IMR-90 (cell line): Measurements from ENCODE around the gene ADGRB3. TPM values are rescaled to one million over a fixed set of nuclear protein-coding genes. Genes with fewer than 3 reads are reported as not detected.

ENCODE experiments used
- ATAC-seq: fragments of 200-7000 bp; cut with Tn5 transposase; 2 replicates; pipeline ENCODE4 v1.9.1; 2020; ENCODE audit warnings: low read depth, mild to moderate bottlenecking, moderate library complexity
- BruUV-seq: library from RNA; stranded (reverse); fragments of 400-500 nt; replicated peaks from 2 replicates; lab custom pipeline; 2021; lab: Mats Ljungman, UMichigan
- CTCF ChIA-PET: fragments of 300-600 bp; formaldehyde crosslinking; extraction: SDS; loops from one replicate; lab custom pipeline; 2021; ENCODE audit warnings: antibody characterized with exemption; lab: Yijun Ruan, JAX
- POLR2A ChIA-PET: fragments of 300-600 bp; sonication (Branson Sonifier 250); formaldehyde crosslinking; loops from one replicate; lab custom pipeline; 2022; ENCODE audit warnings: antibody characterized with exemption; ENCODE audit not compliant: unreplicated experiment; lab: Charles Lee
- DNase-seq: peaks from one replicate; pipeline ENCODE4 v3.0.0; 2013
- H2AFZ ChIP-seq: replicated peaks from 2 replicates; pipeline ENCODE3; 2013; ENCODE audit warnings: low read length, mild to moderate bottlenecking; ENCODE audit not compliant: poor library complexity
- H2AK5ac ChIP-seq: 2 replicates; pipeline ENCODE4 v1.6.1; 2013; ENCODE audit warnings: low read depth, low read length, inconsistent platforms
- H2AK9ac ChIP-seq: replicated peaks from 2 replicates; pipeline ENCODE3; 2013; ENCODE audit warnings: mild to moderate bottlenecking, low read depth, low read length, moderate library complexity; ENCODE audit not compliant: poor library complexity
- H2BK120ac ChIP-seq: 2 replicates; pipeline ENCODE4 v1.6.1; 2013; ENCODE audit warnings: low read depth, low read length, inconsistent platforms
- H2BK15ac ChIP-seq: 3 replicates; pipeline ENCODE4 v1.6.1; 2013; ENCODE audit warnings: low read depth, low read length, inconsistent platforms
- H2BK20ac ChIP-seq: 2 replicates; pipeline ENCODE4 v1.6.1; 2013; ENCODE audit warnings: low read depth, mild to moderate bottlenecking, inconsistent platforms, low read length, moderate library complexity
- H2BK5ac ChIP-seq: 2 replicates; pipeline ENCODE4 v1.6.1; 2013; ENCODE audit warnings: mild to moderate bottlenecking, low read depth, low read length, inconsistent platforms; ENCODE audit not compliant: poor library complexity, severe bottlenecking
- H3K14ac ChIP-seq: replicated peaks from 2 replicates; pipeline ENCODE4 v1.6.1; 2013; ENCODE audit warnings: low read depth, low read length, inconsistent platforms
- H3K18ac ChIP-seq: 2 replicates; pipeline ENCODE4 v1.6.1; 2013; ENCODE audit warnings: low read depth, low read length, control low read depth
- H3K23ac ChIP-seq: 2 replicates; pipeline ENCODE4 v1.6.1; 2013; ENCODE audit warnings: low read depth, low read length, inconsistent platforms
- H3K27ac ChIP-seq: 2 replicates; pipeline ENCODE4 v1.5.1; 2013; ENCODE audit warnings: mild to moderate bottlenecking, control low read depth, low read length; ENCODE audit not compliant: insufficient read depth
- H3K27me3 ChIP-seq: 2 replicates; pipeline ENCODE4 v1.6.1; 2013; ENCODE audit warnings: low read length; ENCODE audit not compliant: control insufficient read depth, insufficient read depth
- H3K36me3 ChIP-seq: 2 replicates; pipeline ENCODE4 v1.6.1; 2013; ENCODE audit warnings: low read length, mixed read lengths; ENCODE audit not compliant: control insufficient read depth, insufficient read depth
- H3K4ac ChIP-seq: 2 replicates; pipeline ENCODE4 v1.6.1; 2013; ENCODE audit warnings: low read depth, low read length, inconsistent platforms
- H3K4me1 ChIP-seq: 2 replicates; pipeline ENCODE4 v1.6.1; 2013; ENCODE audit warnings: low read length, mixed read lengths; ENCODE audit not compliant: control insufficient read depth, insufficient read depth
- H3K4me2 ChIP-seq: 2 replicates; pipeline ENCODE4 v1.6.1; 2013; ENCODE audit warnings: low read depth, mild to moderate bottlenecking, control low read depth, low read length, moderate library complexity
- H3K4me3 ChIP-seq: 2 replicates; pipeline ENCODE4 v1.5.1; 2013; ENCODE audit warnings: low read depth, mild to moderate bottlenecking, control low read depth, low read length, moderate library complexity; ENCODE audit not compliant: insufficient read depth
- H3K56ac ChIP-seq: 2 replicates; pipeline ENCODE4 v1.6.1; 2013; ENCODE audit warnings: low read length, inconsistent platforms; ENCODE audit not compliant: insufficient read depth; ENCODE audit errors: extremely low read depth
- H3K79me1 ChIP-seq, 2 experiments: 2 replicates each; pipeline ENCODE4 v1.6.1; 2013; ENCODE audit warnings: low read length in 2 of 2, inconsistent platforms in 1 of 2, low read depth in 1 of 2
- H3K9ac ChIP-seq: 2 replicates; pipeline ENCODE4 v1.6.1; 2013; ENCODE audit warnings: low read depth, low read length, control low read depth
- H3K9me1 ChIP-seq: 2 replicates; pipeline ENCODE4 v1.6.1; 2013; ENCODE audit warnings: low read length, inconsistent platforms; ENCODE audit not compliant: insufficient read depth
- H3K9me3 ChIP-seq: 2 replicates; pipeline ENCODE4 v1.6.1; 2013; ENCODE audit warnings: low read length; ENCODE audit not compliant: control insufficient read depth, insufficient read depth
- H4K20me1 ChIP-seq: 2 replicates; pipeline ENCODE4 v1.6.1; 2013; ENCODE audit warnings: low read length, inconsistent platforms; ENCODE audit not compliant: insufficient read depth
- H4K5ac ChIP-seq: 2 replicates; pipeline ENCODE4 v1.6.1; 2013; ENCODE audit warnings: mild to moderate bottlenecking, low read depth, low read length, control low read depth
- H4K8ac ChIP-seq, 2 experiments: 2 replicates each; pipeline ENCODE4 v1.6.1; 2013; ENCODE audit warnings: low read depth in 2 of 2, low read length in 2 of 2, control low read depth in 1 of 2, inconsistent platforms in 1 of 2
- H4K91ac ChIP-seq: 2 replicates; pipeline ENCODE4 v1.6.1; 2013; ENCODE audit warnings: low read depth, low read length, inconsistent platforms; ENCODE audit not compliant: insufficient read depth
- MAFK ChIP-seq: IDR thresholded peaks from 2 replicates; pipeline ENCODE4 v1.6.1; 2012; ENCODE audit warnings: low read depth, low read length, improper control_type of control experiment
- POLR2A ChIP-seq: IDR thresholded peaks from 2 replicates; pipeline ENCODE4 v1.6.1; 2012; ENCODE audit warnings: mild to moderate bottlenecking, low read depth, low read length
- WGBS, 2 experiments: methylation state at CpG; one replicate each; pipeline versions ENCODE4 v1.1.5 to v1.1.7; 2013; ENCODE audit warnings: missing lambda C conversion rate in 2 of 2; ENCODE audit not compliant: insufficient read length in 1 of 2; ENCODE audit errors: extremely low coverage in 2 of 2; 5-methylcytosine and 5-hydroxymethylcytosine counted together
- dilution Hi-C: fragments of 300-500 bp; cut with HindIII; formaldehyde crosslinking; loops from one replicate; pipeline ENCODE4 v1.14.3; 2018; ENCODE audit warnings: low sequenced_read_pairs; ENCODE audit not compliant: unreplicated experiment
- in situ Hi-C: fragments of 300-500 bp; cut with MboI; formaldehyde crosslinking; loops from 3 replicates; pipeline ENCODE4 v1.14.3; 2019; ENCODE audit warnings: low sequenced_read_pairs, inconsistent platforms, mixed read lengths
- intact Hi-C: fragments of 100-400 bp; cut with micrococcal nuclease; formaldehyde crosslinking; loops from 2 replicates; pipeline ENCODE4 v1.10.0; 2022
- polyA plus RNA-seq, 3 experiments: library from polyadenylated mRNA; depleted of rRNA; stranded (reverse); fragments of >200 nt; gene quantifications; 2 replicates each; pipeline ENCODE4 v1.2.3, GENCODE V29; 2012; ENCODE audit warnings: low replicate concordance in 1 of 3
- total RNA-seq: library from RNA; depleted of rRNA; stranded (reverse); fragments of >200 nt; gene quantifications from 2 replicates; pipeline ENCODE4 v1.2.3, GENCODE V29; 2012

ADGRB3 gene
- total and polyA plus RNA-seq, 2 of the 4 experiments (the other 2 are of a cell fraction) = not detected

GRCh38 chr6:69100772-69101171 lies 465.7 kb downstream of the ADGRB3 start:
- no peak overlapping the region for H2BK120ac ChIP-seq
- H4K91ac ChIP-seq = no peak overlapping the region
- no peak overlapping the region for H3K4me3 ChIP-seq
- BruUV-seq = no TSS peak
- no CpG with 5 or more reads among the region's 3 CpGs for WGBS, 2 experiments
- no peak overlapping the region for H2BK20ac ChIP-seq
- H3K9ac ChIP-seq = no peak overlapping the region
- no peak overlapping the region for H2AK5ac ChIP-seq
- H2BK15ac ChIP-seq = no peak overlapping the region
- no peak overlapping the region for H3K4ac ChIP-seq
- H3K4me1 ChIP-seq = no peaks in the 10 kb centered on the region
- no peaks in the 10 kb centered on the region for H4K20me1 ChIP-seq
- H3K9me3 ChIP-seq = no peaks in the 10 kb centered on the region
- dilution Hi-C loops = no loop called here
- ChIA-PET CTCF (no interaction called here), POLR2A (no interaction called here)
- H3K18ac ChIP-seq = no peak overlapping the region
- intact Hi-C loops = no loop called here
- no peak overlapping the region for H4K8ac ChIP-seq
- H3K79me1 ChIP-seq = no peaks in the 10 kb centered on the region
- H3K27ac ChIP-seq = no peak overlapping the region
- H3K23ac ChIP-seq = no peak overlapping the region
- no peaks in the 10 kb centered on the region for H3K36me3 ChIP-seq
- in situ Hi-C loops = no loop called here
- no peak overlapping the region for H3K4me2 ChIP-seq
- no peak overlapping the region for H2AK9ac ChIP-seq
- H4K5ac ChIP-seq = no peak overlapping the region
- H2BK5ac ChIP-seq = no peak overlapping the region
- no peak overlapping the region for H3K14ac ChIP-seq
- no peak overlapping the region for H3K56ac ChIP-seq
- no peaks in the 10 kb centered on the region for H3K9me1 ChIP-seq
- H3K27me3 ChIP-seq = no peaks in the 10 kb centered on the region
- H2AFZ ChIP-seq = no peak overlapping the region
- no peak for TF ChIP-seq MAFK
- no peak for TF ChIP-seq POLR2A
- DNase-seq (no peak), ATAC-seq (no peak)
